Kidney (tissue), 14 donors: ENCODE measurements around the gene STOX2. TPM values are rescaled to one million over a fixed set of nuclear protein-coding genes. Genes with fewer than 3 reads are reported as not detected.

Experiments used
- DNase-seq, 5 donors: peaks; one replicate each; pipeline ENCODE4 v3.0.0-alpha.2; 2013 to 2020
- FAIRE-seq: peaks from 2 replicates; lab custom pipeline; 2012; peaks lifted over from hg19 to GRCh38; lab: Jason Lieb, UNC
- H3K27ac ChIP-seq, 2 donors: one replicate each; pipeline ENCODE4 v1.7.0; 2013; ENCODE audit warnings: low read depth in 2 of 2, low read length in 2 of 2, inconsistent platforms in 1 of 2
- H3K27me3 ChIP-seq: one replicate; pipeline ENCODE4 v1.7.1; 2013; ENCODE audit warnings: low read length, inconsistent platforms; ENCODE audit not compliant: control insufficient read depth, insufficient read depth
- H3K36me3 ChIP-seq, 3 donors: one replicate each; pipeline versions ENCODE4 v1.7.0 to v1.7.1; 2013; ENCODE audit warnings: low read length in 3 of 3, control low read depth in 1 of 3, inconsistent platforms in 1 of 3; ENCODE audit not compliant: insufficient read depth in 3 of 3, control insufficient read depth in 2 of 3
- H3K4me1 ChIP-seq, 3 donors: one replicate each; pipeline versions ENCODE4 v1.7.0 to v1.7.1; 2013; ENCODE audit warnings: low read length in 3 of 3, inconsistent platforms in 1 of 3, low read depth in 1 of 3; ENCODE audit not compliant: control insufficient read depth in 2 of 3, insufficient read depth in 2 of 3
- H3K4me3 ChIP-seq, 3 donors: one replicate each; pipeline versions ENCODE4 v1.7.0 to v1.8.1; 2013; ENCODE audit warnings: low read length in 3 of 3, control low read depth in 1 of 3, inconsistent platforms in 1 of 3
- H3K9ac ChIP-seq, 3 donors: one replicate each; pipeline versions ENCODE4 v1.7.0 to v1.7.1; 2013; ENCODE audit warnings: low read length in 3 of 3, control low read depth in 1 of 3, inconsistent platforms in 1 of 3
- H3K9me3 ChIP-seq, 3 donors: one replicate each; pipeline versions ENCODE4 v1.7.0 to v1.7.1; 2013; ENCODE audit warnings: low read length in 3 of 3, control low read depth in 1 of 3, inconsistent platforms in 1 of 3; ENCODE audit not compliant: control insufficient read depth in 2 of 3, insufficient read depth in 1 of 3
- CTCF ChIP-seq: IDR thresholded peaks from 3 replicates; pipeline ENCODE4 v1.5.1; 2012; ENCODE audit warnings: mild to moderate bottlenecking, moderate library complexity, borderline replicate concordance; ENCODE audit not compliant: insufficient read depth; ENCODE audit errors: extremely low read depth
- intact Hi-C: fragments of 100-400 bp; cut with DNase I; formaldehyde crosslinking; loops from one replicate; pipeline ENCODE4 v1.11.1; 2022
- polyA plus RNA-seq: library from polyadenylated mRNA; stranded (reverse); fragments of 350-450 nt; fragmentation: Illumina TruSeq; extraction: RNeasy Lipid Tissue Mini Kit (QIAGEN cat#74804); gene quantifications from one replicate; pipeline ENCODE4 v1.2.3, GENCODE V29; 2014; ENCODE audit warnings: low read depth, low replicate concordance; ENCODE audit not compliant: insufficient read depth
- total RNA-seq: library from RNA; stranded (reverse); fragmentation: NEBNext Ultra II Directional; extraction: Animal tissue kit (Norgen Biotek cat#: 25700); gene quantifications from one replicate; pipeline ENCODE4 v1.2.1, GENCODE V29; 2021
- donor health status: control.
- donor health status: control.
- donor health status: control.
- donor health status: control.
- donor health status: control.
- donor health status: DM: yes; HTN: yes; CAD: no.
- donor health status: Normal renal cell carcinoma (clear cell type).

STOX2 gene
- total and polyA plus RNA-seq, 2 donors from 2014 or later = 0.69 to 31.8 TPM

- Histone ChIP-seq H3K27me3 (no peaks in the 10 kb centered on the region), H3K9ac (no peak overlapping the region), H3K4me1 (peaks cover 0 to 2% (median 2%) of the 10 kb centered on the region in 3 donors), H3K4me3 (no peak overlapping the region), H3K27ac (no peak overlapping the region), H3K36me3 (no peaks in the 10 kb centered on the region), H3K9me3 (no peaks in the 10 kb centered on the region)
- DNase-seq (no peak), FAIRE-seq (no peak)
- no peak for TF ChIP-seq CTCF
- intact Hi-C loops = no loop called here
These were observed 4.1 kb downstream of the STOX2 start for GRCh38 chr4:183909187-183909586.

- FAIRE-seq (no peak), DNase-seq (peak in 2 of 5 donors; percentile 41 to 44)
- intact Hi-C loops = no loop called here
- Histone ChIP-seq H3K4me1 (peaks cover 0 to under 1% (median under 1%) of the 10 kb centered on the region in 3 donors), H3K36me3 (no peaks in the 10 kb centered on the region), H3K9me3 (no peaks in the 10 kb centered on the region), H3K27me3 (no peaks in the 10 kb centered on the region), H3K27ac (no peak overlapping the region), H3K9ac (no peak overlapping the region), H3K4me3 (no peak overlapping the region)
- no peak for TF ChIP-seq CTCF
These were observed 4.7 kb downstream of the STOX2 start for GRCh38 chr4:183909801-183910200.

- TF ChIP-seq CTCF = no peak
- FAIRE-seq (no peak), DNase-seq (no peak)
- H3K27ac ChIP-seq = no peak overlapping the region
- H3K4me3 ChIP-seq = no peak overlapping the region
- intact Hi-C loops = no loop called here
- no peaks in the 10 kb centered on the region for H3K36me3 ChIP-seq
- H3K9ac ChIP-seq = no peak overlapping the region
- no peaks in the 10 kb centered on the region for H3K27me3 ChIP-seq
- no peaks in the 10 kb centered on the region for H3K4me1 ChIP-seq
- H3K9me3 ChIP-seq = no peaks in the 10 kb centered on the region
These were observed 7.5 kb downstream of the STOX2 start for GRCh38 chr4:183912585-183912984.

- H3K9ac ChIP-seq = no peak overlapping the region
- no peak overlapping the region for H3K27ac ChIP-seq
- intact Hi-C loops = no loop called here
- H3K27me3 ChIP-seq = no peaks in the 10 kb centered on the region
- no peaks in the 10 kb centered on the region for H3K9me3 ChIP-seq
- DNase-seq (no peak), FAIRE-seq (no peak)
- TF ChIP-seq CTCF = no peak
- H3K36me3 ChIP-seq = no peaks in the 10 kb centered on the region
- no peaks in the 10 kb centered on the region for H3K4me1 ChIP-seq
- no peak overlapping the region for H3K4me3 ChIP-seq
These were observed 10.9 kb downstream of the STOX2 start for GRCh38 chr4:183915976-183916375.
